Ovary (tissue), 3 donors: Measurements from ENCODE around the gene NUTM2D.
"Not testable (repeated sequence)": the region's sequence is repeated elsewhere in the genome, so short reads cannot be mapped to it uniquely, and the experiment has no call there.

Experiments
- EP300 ChIP-seq: sonication (generic); formaldehyde crosslinking; IDR thresholded peaks from one replicate; pipeline ENCODE4 v1.6.1; 2017; ENCODE audit warnings: antibody characterized with exemption
- POLR2A ChIP-seq: fragments of 450-650 bp; IDR thresholded peaks from one replicate; pipeline ENCODE4 v1.6.1; 2017; ENCODE audit warnings: antibody characterized with exemption, mild to moderate bottlenecking, moderate library complexity
- TF ChIP-seq, protein P1 (sequence below), 3 donors: fragments of 450-650 bp in 2 of 3; fragments of 200-600 bp in 1 of 3; IDR thresholded peaks; one replicate each; pipeline versions ENCODE4 v1.5.1 to v1.8.0; 2016 to 2022; ENCODE audit warnings: antibody characterized with exemption in 3 of 3, mild to moderate bottlenecking in 1 of 3
- donor health status: DM: no; HTN: no; CAD: no.

DNA sequence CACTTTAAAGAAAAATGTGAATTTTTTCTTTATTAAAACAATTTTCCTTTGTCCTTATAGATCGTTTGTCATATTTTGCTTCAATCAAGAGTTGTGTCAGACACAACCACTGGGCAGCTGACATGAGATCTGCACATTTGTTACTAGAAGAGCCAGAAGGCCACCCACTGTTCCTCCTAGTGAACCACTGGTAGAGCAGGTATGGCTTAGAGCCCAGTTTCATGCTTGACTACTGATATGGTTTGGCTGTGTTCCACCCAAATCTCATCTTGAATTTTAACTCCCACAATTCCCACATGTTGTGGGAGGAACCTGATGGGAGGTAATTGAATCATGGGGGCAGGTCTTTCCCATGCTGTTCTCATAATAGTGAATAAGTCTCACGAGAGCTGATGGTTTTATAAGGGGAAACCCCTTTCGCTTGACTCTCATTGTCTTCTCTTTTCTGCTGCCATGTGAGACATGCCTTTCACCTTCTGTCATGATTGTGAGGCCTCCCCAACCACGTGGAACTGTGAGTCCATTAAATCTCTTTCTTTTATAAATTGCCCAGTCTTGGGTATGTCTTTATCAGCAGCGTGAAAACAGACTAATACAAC, 28.3 kb downstream of the NUTM2D start:
- not testable (repeated sequence) for TF ChIP-seq EP300, POLR2A
- TF ChIP-seq, protein P1, sequence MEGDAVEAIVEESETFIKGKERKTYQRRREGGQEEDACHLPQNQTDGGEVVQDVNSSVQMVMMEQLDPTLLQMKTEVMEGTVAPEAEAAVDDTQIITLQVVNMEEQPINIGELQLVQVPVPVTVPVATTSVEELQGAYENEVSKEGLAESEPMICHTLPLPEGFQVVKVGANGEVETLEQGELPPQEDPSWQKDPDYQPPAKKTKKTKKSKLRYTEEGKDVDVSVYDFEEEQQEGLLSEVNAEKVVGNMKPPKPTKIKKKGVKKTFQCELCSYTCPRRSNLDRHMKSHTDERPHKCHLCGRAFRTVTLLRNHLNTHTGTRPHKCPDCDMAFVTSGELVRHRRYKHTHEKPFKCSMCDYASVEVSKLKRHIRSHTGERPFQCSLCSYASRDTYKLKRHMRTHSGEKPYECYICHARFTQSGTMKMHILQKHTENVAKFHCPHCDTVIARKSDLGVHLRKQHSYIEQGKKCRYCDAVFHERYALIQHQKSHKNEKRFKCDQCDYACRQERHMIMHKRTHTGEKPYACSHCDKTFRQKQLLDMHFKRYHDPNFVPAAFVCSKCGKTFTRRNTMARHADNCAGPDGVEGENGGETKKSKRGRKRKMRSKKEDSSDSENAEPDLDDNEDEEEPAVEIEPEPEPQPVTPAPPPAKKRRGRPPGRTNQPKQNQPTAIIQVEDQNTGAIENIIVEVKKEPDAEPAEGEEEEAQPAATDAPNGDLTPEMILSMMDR (IDR thresholded peaks at IDR 0.05), result not testable (repeated sequence)
